Glomerular visceral epithelial cell (primary cell): ENCODE measurements around the gene ZNF503.
A peak's percentile ranks its signal among the peaks of the same experiment; 100 is the strongest.

Experiments
- DNase-seq: peaks from one replicate; pipeline ENCODE4 v3.0.0-alpha.2; 2016; ENCODE audit errors: extremely low spot score

The ZNF503 gene, protein sequence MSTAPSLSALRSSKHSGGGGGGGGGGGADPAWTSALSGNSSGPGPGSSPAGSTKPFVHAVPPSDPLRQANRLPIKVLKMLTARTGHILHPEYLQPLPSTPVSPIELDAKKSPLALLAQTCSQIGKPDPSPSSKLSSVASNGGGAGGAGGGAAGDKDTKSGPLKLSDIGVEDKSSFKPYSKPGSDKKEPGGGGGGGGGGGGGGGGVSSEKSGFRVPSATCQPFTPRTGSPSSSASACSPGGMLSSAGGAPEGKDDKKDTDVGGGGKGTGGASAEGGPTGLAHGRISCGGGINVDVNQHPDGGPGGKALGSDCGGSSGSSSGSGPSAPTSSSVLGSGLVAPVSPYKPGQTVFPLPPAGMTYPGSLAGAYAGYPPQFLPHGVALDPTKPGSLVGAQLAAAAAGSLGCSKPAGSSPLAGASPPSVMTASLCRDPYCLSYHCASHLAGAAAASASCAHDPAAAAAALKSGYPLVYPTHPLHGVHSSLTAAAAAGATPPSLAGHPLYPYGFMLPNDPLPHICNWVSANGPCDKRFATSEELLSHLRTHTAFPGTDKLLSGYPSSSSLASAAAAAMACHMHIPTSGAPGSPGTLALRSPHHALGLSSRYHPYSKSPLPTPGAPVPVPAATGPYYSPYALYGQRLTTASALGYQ

DNA sequence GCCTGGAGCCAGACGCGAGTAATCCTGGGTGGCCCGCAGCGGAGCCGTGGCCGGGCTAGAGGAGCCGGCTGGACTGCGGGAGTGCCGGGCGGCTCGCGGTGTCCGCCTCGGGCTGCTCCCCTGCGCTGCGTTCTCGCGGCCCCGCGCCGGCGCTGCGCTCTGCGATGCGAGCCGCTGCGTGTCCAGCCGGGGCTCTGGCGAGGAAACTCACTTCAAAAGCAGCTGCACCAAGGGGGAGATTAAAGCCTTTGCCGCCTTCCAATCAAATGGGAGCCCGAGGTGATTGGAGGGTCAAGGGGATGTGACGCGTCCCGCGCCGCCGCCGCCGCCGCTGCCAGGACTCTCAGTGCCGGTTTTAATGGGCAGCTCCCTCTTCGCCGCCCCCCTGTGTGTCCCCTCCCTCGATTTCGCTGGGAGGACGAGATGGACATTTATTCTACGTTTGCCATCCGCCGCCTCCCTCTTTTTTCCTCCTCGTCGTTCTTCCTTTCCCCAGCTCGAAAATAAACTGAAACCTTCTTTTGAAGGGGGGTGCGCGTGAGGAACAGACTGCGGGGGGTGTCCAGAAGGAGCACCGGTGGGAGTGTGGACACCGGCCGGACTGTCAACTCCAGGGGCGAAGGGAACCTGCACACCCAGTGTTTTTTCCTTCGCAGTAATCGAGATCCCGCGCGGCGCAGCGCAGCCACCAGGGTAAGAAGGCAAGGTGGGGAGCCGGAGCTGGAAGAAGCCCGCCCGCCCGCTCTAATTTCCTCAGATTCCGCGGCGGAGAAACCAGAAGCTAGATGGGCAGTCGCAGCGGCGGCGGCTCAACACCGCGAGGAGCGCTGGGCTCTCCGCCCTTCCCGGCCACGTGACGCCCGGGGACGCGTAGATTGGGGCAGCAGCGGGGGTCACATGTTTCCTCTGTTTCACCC is at the start of gene ZNF503:
Gene ZNF503 (minus strand): TSS at position 196 of the 917 bp plus-strand sequence. CDS start 345 bp downstream, outside the sequence.
- peak; percentile 99 for DNase-seq

DNA sequence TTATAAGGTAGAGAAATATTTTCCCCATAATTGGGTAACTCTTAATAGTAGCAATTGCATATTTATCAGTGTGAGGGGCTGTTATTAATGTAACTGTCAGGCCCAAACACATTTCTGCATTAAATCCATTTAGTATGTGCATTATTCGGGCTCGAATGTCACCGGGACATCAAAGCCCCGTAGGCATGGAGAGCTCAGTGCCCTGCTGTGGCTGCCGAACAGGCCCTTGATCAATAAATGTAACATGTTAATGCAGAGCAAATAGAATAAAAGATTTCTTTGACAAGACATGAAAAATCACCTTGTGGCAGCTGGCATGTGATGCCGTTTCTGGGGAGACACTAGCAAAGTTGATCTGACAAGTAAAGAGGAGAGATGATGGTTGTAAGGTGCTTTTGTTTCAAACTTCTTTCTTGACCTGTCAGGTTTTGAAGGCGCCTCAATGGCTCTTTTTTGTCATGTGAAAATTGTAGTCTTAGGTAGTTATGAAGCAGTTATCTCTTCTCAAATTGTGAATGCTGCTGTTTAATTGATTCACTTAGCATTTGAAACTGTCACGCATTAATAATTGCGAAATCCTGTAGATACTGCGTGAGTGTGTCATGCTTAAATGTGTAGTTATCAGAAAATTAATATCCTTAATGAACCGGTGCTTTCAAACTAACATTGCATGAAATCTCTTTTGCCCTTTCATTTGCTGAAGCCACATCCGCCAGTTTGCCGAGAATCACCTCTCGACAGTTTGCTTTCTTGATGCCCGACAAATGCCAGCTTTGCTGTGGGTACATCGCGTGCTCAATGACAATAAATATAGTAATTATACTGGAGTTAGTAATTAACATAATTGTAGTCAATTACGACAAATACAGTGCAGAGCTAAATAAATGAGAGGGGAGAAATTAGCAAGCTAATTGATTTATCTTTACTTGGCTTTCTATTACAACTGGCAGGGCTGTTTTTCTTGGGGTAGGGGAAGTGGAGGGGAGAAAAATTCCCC is 49.4 kb upstream of the ZNF503 start:
- no peak for DNase-seq

DNA sequence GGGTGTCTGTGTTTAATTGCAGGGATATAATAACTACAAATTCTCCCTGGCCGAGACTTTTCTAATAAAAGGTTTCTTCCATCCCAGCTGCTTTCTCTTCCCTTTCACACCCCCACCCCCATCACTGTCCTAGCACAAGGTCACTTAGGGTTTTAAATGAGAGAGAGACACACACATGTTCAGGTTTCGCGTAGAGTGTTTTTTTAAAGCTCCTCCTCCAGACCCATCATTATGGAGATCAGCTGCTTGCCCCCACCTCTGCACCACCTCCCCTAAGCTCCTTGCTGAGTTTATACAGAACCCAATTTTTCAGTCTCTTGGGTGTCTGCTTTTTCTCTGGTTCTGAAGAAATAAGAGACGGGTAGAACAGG is 48.5 kb upstream of the ZNF503 start:
- DNase-seq: no peak

DNA sequence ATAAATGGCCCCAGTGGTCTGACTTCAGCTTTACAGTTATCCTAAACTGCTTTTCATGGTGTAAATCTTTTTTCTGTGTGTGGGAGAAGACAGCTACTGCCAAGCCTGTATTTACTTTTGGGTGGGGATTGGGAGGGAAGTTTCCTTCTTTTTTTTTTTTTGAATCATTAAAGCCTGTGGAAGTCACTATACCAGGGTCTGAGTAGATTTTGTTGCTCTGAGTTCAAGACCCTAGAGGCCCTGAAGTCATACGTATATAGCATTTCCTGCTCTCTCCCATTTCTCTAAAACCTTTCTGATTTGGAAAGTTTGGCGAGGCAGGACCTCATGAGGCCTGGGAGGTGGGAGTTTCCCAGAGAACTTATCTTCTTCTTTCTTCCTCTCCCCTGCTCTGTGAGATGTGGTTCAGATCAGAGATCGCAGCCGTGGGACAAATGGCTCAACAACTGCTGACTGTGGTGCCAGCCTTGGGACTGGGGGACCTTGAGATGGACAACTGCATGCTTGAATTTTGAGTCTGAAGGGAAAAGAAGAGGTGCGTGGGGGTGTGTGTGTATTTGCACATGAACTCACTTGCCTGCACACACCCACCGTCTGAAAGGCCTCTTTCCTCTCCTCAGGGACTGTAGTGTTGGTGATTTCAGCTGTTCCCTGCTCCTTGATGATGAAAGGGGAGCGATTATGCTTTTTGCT is 48.0 kb upstream of the ZNF503 start:
- no peak for DNase-seq

DNA sequence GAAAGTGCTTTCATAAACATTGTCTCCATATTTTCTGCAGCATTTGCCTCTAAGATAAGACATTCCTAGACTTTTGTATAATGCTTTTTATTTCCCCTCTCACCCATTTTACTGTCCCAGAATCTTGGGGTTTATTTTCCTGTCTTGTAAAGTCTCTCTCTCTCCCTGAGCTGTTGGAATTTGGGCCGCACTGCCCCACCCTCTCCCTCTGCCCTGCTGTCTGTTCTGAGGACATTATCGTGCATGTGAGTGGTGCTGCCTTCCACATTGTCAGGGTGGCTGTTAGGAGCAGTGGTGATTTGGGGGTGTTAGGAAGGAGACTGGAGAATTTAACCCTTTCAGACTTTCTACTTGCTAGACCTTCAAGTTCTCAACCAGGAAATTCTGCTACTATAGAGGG is 46.6 kb upstream of the ZNF503 start:
- no peak for DNase-seq

DNA sequence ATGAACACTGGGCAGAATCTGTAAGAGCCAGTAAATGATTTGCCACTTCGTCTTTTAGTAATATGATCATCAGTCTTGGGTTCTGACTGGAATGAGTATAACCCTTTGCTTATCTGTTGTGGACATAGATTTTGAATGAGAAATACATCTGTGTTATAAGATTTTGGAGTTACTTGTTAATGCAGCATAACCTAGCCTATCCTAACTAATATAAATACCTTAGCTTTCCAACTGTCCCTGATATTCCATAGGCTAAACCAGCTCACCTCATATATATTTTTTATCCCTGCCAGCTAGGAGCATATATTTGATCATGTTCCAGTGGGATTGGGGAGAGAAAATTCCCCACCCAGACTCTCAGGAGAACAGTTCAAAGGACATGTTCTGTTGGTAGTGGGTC is 44.9 kb upstream of the ZNF503 start:
- DNase-seq: no peak

DNA sequence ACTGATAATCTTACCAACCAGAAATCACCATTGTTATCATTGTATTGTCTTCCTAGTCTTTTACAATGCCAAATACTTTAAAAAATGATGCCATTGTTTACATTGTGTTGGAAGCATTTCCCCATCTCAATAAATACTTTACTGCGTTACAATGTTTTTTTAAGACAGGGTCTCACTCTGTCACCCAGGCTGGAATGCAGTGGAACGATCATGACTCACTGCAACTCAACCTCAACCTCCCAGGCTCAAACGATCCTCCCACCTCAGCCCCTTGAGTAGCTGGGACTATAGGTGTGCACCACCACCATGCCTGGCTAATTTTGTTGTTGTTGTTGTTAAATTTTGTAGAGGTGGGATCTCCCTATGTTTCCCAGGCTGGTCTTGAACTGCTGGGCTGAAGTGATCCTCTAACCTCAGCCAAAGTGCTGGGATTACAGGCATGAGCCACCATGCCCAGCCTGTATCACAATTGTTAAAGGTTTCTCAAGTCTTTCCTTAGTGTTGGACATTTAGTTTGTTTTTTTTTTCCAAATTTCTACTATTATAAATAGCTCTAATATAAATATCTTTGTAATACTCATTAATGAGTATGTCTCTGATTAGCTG is 43.3 kb upstream of the ZNF503 start:
- peak; percentile 30 for DNase-seq

DNA sequence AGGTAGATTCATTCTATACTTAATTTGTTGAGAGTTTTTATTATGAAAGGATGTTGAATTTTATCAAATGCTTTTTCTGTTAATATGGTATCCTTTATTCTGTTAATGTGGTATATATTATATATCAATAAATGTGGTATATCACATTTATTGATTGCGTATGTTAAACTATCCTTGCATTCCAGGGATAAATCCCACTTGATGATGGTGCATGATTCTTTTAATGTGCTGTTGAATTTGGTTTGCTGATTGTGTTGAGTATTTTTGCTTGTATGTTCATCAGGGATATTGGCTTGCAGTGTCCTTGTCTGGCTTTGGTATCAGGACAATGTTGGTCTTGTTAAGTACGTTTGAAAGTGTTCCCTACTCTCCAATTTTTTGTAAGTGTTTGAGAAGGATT is 41.8 kb upstream of the ZNF503 start:
- no peak for DNase-seq

DNA sequence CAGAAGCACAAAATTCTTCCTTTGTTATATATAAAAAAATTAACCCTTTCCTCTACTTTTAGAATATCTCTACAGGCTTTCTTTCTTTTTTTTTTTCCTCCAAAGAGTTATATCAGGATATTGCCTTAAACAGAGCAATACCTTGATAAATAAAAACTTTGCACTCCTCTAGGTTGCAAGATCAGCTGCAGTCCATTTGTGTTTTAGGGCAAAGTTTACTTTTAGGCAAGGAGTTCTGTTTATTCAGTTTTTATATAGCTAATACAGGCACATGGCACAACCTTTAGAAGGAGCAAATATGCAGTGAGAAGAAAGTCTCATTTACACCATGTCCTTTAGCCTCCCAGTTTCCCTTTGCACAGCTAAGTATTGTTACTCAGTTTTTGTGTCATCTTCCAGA is 40.1 kb upstream of the ZNF503 start:
- no peak for DNase-seq

DNA sequence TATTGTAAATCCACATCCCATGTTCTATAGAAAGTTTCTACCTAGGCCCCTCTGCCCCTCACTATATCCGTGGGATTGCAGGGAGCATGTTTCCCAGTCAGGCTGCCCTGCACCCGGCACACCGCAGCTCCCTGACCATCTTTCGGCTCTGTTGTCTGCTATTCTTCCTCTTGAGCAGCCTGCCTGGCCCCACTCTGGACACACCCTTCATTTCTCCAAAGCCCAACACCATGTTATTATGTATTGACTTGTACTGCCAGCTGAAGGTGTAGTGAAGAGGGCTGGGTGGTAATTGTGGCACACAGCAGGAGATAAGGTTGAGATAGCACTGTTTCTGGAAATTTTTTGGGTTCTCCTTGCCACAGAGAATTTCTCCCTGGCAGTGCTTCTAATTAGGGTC is 39.6 kb upstream of the ZNF503 start:
- DNase-seq: no peak

DNA sequence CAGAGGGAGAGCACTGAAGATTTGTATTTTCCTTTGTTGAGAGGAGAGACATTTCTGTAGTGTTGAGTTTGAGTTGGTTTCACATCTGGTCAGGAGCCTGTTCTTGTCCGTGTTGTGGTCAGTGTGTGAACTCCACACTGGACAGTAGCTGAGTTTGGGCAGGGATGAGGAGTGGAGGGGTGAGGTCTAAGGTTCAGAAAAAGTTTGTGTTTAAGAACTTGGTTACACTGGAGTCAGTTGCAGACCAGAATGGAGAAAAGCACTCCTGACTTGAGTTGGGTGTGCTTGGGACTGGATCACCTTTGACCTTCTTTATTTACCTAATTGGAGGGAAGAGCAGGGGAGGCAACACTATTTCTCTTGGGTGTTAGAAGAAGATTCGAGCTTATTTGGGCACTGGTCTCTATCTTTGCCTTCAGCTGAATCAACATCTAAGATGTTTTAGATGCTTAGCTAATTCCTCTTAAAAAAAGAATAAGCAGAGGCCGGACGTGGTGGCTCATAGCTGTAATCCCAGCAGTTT is 38.8 kb upstream of the ZNF503 start:
- DNase-seq: no peak

DNA sequence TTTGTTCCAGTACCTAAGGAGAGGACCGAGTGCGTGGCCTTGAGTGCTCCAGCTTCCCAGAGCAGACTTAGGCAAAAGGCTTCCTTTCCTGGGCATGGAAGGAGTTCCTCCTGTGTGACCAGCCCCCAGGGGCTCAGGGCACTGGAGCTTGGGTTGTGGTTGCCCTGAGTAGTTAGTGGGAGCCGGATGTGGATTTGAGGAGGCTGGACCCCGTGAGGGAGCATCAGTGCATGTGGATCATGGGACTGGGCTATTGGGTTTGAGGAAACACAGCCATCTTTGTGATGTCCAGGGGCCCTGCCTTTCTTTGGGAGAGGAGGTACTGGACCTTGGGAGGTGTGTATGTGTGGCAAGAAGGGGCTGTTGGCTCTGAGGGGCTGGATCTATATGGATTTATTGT is 38.2 kb upstream of the ZNF503 start:
- no peak for DNase-seq

DNA sequence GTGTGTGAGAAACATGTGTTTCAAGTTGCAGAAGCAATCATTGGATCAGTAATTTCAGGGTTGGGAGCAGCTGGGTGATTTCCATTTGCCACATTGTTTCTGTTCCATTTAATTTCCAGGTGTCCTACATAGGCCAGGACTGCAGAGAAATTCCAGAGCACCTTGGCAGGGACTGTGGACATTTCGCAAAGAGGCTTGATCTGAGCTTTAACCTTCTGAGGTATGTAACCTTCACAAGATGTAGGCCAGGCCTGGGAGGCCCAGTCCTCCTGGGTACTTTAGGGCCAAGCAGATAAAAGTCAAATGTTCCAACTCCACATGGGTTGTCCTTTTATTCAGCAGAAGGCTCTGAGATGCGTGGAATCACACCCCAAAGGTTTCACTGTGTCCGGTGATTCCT is 36.7 kb upstream of the ZNF503 start:
- no peak for DNase-seq

DNA sequence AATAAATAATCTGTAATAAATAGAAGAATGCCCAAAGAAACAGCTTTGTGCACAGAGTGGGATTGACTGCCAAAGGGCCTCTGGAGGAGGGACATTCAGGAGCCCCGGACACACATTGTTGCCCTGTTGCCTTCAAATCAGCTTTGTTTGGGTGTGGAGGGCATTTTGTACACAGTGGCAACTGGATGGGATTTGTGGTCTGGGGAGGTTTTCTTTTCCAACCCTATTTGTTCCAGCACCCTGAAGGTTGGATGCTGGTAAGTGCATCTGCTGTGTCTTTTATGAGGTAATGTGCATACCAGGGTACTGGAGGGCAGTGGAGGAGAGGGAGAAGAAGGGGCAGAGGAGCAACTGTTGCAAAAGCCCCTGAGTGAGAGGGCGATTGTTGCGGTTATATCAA is 36.1 kb upstream of the ZNF503 start:
- no peak for DNase-seq

DNA sequence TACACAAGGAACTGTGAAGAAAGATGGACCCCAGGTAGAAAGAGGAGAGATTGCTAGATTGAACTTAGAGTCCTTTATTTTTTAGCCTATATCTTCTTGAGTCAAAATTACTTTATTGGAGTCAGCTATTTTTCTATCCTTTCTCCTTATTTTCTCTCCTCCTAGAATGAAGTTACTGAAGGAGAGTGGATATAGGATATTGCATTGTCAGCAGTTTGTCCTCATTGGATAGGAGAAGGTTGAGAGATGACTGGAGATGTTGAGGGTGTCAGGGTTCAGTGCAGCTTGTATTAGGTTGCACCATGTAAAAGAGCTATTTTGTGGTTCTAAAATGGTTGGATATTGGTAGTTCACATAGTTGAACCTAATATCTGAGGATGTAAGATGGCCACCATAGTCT is 35.3 kb upstream of the ZNF503 start:
- DNase-seq: no peak

DNA sequence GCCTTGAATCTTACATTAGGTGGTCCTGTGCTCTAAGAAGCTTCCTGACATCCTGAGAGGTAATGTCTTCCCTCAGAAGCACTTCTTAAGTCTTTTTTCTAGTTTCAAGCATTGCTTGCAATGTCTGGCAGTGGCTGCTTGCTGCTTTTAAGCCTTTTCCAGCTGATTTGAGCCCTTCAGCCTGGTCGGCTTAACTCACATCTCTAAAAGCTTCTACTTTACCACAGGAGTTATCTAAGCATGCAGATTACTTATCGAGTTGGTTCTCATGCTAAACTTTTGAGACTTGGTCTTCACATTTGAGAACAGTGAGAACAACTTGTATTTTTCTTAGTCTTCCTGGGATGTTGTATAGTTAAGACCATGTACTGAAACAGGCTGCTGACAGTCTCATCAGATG is 33.7 kb upstream of the ZNF503 start:
- no peak for DNase-seq

DNA sequence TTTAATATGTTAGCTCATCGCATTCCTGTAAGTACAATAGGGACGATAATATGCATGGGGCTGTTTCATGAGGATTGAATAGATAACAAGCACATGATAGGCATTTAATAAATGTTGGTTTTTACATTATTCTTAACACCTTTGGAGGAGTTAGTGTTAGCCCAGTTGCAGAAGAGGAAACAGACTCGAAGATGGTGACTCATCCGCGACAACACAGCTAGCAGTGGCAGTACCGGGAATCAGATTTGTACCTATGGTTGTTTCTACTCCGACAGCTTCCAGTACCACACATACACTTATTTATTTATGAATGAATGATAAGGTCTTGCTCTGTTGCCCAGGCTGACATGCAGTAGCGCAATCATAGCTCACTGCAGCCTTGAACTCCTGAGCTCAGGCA is 32.7 kb upstream of the ZNF503 start:
- DNase-seq: no peak

DNA sequence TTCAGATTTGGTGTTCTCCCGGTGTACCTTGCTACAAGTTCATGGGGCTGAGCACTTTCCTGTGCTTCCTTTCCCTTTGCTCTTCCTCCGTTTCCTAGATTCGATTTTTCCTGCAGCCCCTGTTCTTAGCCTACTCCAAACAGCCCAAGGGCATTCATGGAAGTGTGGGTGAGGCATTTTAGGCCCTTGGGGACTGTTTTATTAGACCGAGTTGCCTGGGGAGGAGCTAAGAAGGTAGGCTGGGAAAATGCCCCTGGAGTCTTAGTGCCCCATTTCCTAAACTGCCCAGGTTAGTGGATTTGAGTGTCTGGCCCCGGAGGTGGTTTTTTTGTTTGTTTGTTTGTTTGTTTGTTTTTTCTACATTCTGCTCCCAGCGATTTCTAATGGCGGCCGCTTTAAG is 31.7 kb upstream of the ZNF503 start:
- no peak for DNase-seq

DNA sequence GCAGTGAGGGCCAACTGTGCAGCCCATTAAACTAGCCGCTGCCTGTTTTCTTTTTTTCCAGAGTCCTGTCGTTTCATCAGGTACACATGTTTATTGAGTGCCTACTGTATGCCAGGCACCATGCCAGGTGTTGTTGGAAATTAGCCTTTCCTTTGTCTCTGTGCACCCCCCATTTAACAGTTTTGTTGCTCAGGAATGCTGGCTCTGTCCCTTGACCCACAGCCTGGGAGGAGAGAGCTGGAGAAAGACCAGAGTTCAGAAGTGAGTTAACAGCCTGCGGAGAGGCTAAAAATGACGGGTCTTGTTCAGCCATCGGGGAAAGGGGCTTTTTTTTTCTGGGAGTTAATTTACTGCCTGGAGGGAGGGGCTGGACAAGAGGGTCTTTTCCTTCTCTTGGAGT is 31.2 kb upstream of the ZNF503 start:
- DNase-seq: no peak

DNA sequence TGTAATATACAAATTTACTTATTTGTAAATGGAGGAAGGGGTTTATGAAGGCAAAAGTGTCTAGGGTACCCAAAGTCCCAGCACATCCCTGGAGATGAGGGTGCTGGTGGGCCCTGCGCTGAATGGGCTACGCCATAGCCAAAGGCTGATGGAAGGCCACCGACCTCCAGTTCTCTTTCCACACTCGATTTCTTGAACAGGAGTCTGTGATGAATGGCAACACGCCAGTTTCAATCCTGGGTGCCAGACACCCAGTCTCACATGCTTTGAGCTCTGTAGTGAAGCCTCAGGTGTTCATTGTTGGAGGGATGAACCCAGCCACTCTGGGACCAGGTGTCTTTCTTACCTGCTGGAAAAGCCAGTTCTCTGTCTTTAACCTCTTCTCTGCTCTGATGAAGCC is 30.6 kb upstream of the ZNF503 start:
- DNase-seq: no peak
